HepG2 (cell line): ENCODE data around the gene TTBK1. TPM values are rescaled to one million over a fixed set of nuclear protein-coding genes. Genes with fewer than 3 reads are reported as not detected.

Source experiments
- ARNTL ChIP-seq: sonication (generic); formaldehyde crosslinking; IDR thresholded peaks from 2 replicates; pipeline ENCODE4 v1.4.0; 2020; ENCODE audit warnings: mild to moderate bottlenecking, missing genetic modification reagents
- BORCS8-MEF2B ChIP-seq: sonication (generic); formaldehyde crosslinking; IDR thresholded peaks from 2 replicates; pipeline ENCODE4 v1.8.0; 2022; ENCODE audit warnings: mild to moderate bottlenecking, missing genetic modification reagents
- FOXK1 ChIP-seq: sonication (generic); formaldehyde crosslinking; IDR thresholded peaks from 2 replicates; pipeline ENCODE4 v1.4.0; 2020; ENCODE audit warnings: low read depth, missing genetic modification reagents, borderline replicate concordance
- HMGXB4 ChIP-seq, 2 experiments: sonication (generic) in 1 of 2; formaldehyde crosslinking in 1 of 2; IDR thresholded peaks; 2 replicates each; pipeline versions ENCODE4 v1.4.0 to v1.6.1; 2018 to 2020; ENCODE audit warnings: missing genetic modification reagents in 2 of 2, borderline replicate concordance in 1 of 2, low read depth in 1 of 2, mild to moderate bottlenecking in 1 of 2, missing biosample characterization in 1 of 2
- HOXA5 ChIP-seq: sonication (generic); formaldehyde crosslinking; IDR thresholded peaks from 2 replicates; pipeline ENCODE4 v1.4.0; 2020; ENCODE audit warnings: missing genetic modification reagents
- RAD51 ChIP-seq: fragments of 450-650 bp; IDR thresholded peaks from 2 replicates; pipeline ENCODE4 v1.6.1; 2016; ENCODE audit warnings: borderline replicate concordance
- SAFB2 ChIP-seq: sonication (generic); formaldehyde crosslinking; IDR thresholded peaks from 2 replicates; pipeline ENCODE4 v1.5.1; 2020; ENCODE audit warnings: missing genetic modification reagents, low read depth, mild to moderate bottlenecking, borderline replicate concordance
- SP4 ChIP-seq: sonication (generic); formaldehyde crosslinking; IDR thresholded peaks from 2 replicates; pipeline ENCODE4 v1.8.1; 2023; ENCODE audit warnings: mild to moderate bottlenecking, missing genetic modification reagents
- TBP ChIP-seq: sonication (generic); formaldehyde crosslinking; IDR thresholded peaks from 2 replicates; pipeline ENCODE4 v1.5.0; 2020; ENCODE audit warnings: missing genetic modification reagents
- ZIK1 ChIP-seq: sonication (generic); formaldehyde crosslinking; IDR thresholded peaks from 2 replicates; pipeline ENCODE4 v1.5.0; 2020; ENCODE audit warnings: mild to moderate bottlenecking, low read depth, missing genetic modification reagents, borderline replicate concordance
- ZNF501 ChIP-seq: sonication (generic); formaldehyde crosslinking; IDR thresholded peaks from 2 replicates; pipeline ENCODE4 v1.5.1; 2020; ENCODE audit warnings: mild to moderate bottlenecking, moderate library complexity, missing genetic modification reagents
- ZNF513 ChIP-seq: sonication (generic); formaldehyde crosslinking; conservative IDR thresholded peaks from 2 replicates; pipeline ENCODE4 v1.5.0; 2020; ENCODE audit warnings: missing genetic modification reagents
- ZNF547 ChIP-seq: sonication (generic); formaldehyde crosslinking; IDR thresholded peaks from 2 replicates; pipeline ENCODE4 v1.5.1; 2020; ENCODE audit warnings: mild to moderate bottlenecking, missing genetic modification reagents
- ZNF549 ChIP-seq: sonication (generic); formaldehyde crosslinking; IDR thresholded peaks from 2 replicates; pipeline ENCODE4 v1.5.0; 2020; ENCODE audit warnings: missing genetic modification reagents
- ZNF879 ChIP-seq: sonication (generic); formaldehyde crosslinking; IDR thresholded peaks from 2 replicates; pipeline ENCODE4 v1.8.1; 2023; ENCODE audit warnings: missing genetic modification reagents
- ZSCAN22 ChIP-seq: sonication (generic); formaldehyde crosslinking; IDR thresholded peaks from 2 replicates; pipeline ENCODE4 v1.4.0; 2020; ENCODE audit warnings: mild to moderate bottlenecking, missing genetic modification reagents
- polyA plus RNA-seq, 8 experiments: library from polyadenylated mRNA; depleted of rRNA in 3 of 8; stranded (reverse) in 7 of 8; unstranded in 1 of 8; fragments of >200 nt; fragmentation: Illumina TruSeq in 4 of 8; extraction: Trizol in 4 of 8; gene quantifications; 2 replicates each; pipeline versions ENCODE4 v1.2.1 to v1.2.3, GENCODE V29; 2011 to 2016; ENCODE audit warnings: low read depth in 4 of 8, missing spikeins in 1 of 8, mixed read lengths in 1 of 8; ENCODE audit not compliant: insufficient read depth in 1 of 8
- total RNA-seq, 5 experiments: library from RNA; depleted of rRNA; stranded (reverse); fragments of >200 nt; fragmentation: Illumina TruSeq; extraction: Trizol; gene quantifications; 2 replicates each; pipeline ENCODE4 v1.2.3, GENCODE V29; 2016; ENCODE audit warnings: low read depth in 1 of 5
- TF ChIP-seq, protein P1 (sequence below): sonication (generic); formaldehyde crosslinking; IDR thresholded peaks from 2 replicates; pipeline ENCODE4 v1.4.0; 2020; ENCODE audit warnings: missing genetic modification reagents
- TF ChIP-seq, protein P2 (sequence below): sonication (generic); formaldehyde crosslinking; IDR thresholded peaks from 2 replicates; pipeline ENCODE4 v1.5.1; 2020; ENCODE audit warnings: missing genetic modification reagents, mild to moderate bottlenecking, borderline replicate concordance

TTBK1 gene
- total and polyA plus RNA-seq, 2 of the 13 experiments (the other 11 are each of a cell fraction or from before 2014, with no cell fraction given): 0.24 to 0.33 TPM

DNA sequence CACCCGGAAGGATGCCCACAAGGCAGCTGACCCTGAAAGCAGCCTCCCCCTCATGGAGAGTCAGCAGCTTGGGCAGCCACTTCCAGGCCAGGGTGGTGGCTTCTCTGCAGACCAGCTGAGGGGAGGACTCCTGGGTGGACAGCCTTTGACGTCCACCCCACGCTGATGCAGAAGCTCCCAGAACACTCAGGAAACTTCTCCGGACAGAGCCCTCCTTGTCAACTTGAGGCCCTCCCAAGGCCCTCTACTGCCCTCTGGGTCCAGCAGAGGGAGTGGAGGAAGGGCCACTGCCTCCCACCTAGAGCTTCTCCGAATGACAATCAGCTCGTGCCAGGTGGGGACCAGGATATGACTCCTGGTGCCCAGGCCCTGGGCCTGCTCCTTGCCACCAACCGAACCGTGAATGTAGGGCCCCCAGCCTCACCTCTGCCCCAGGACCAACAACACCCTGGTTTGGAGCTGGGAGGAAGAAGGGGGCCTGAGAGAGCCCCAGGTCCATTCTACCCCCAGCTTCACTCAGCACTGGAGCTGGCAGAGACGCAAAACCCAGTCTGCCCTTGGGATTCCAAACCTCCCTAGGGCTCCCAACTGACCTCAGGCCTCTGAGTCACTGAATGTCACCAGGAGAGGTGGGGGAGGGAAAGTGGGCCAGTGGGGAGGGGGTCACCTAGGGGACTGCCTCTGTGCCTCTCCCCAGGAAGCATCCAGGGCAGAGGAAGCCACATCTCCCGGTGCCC is 43.9 kb downstream of the TTBK1 start (continued):
- TF ChIP-seq, protein P1, sequence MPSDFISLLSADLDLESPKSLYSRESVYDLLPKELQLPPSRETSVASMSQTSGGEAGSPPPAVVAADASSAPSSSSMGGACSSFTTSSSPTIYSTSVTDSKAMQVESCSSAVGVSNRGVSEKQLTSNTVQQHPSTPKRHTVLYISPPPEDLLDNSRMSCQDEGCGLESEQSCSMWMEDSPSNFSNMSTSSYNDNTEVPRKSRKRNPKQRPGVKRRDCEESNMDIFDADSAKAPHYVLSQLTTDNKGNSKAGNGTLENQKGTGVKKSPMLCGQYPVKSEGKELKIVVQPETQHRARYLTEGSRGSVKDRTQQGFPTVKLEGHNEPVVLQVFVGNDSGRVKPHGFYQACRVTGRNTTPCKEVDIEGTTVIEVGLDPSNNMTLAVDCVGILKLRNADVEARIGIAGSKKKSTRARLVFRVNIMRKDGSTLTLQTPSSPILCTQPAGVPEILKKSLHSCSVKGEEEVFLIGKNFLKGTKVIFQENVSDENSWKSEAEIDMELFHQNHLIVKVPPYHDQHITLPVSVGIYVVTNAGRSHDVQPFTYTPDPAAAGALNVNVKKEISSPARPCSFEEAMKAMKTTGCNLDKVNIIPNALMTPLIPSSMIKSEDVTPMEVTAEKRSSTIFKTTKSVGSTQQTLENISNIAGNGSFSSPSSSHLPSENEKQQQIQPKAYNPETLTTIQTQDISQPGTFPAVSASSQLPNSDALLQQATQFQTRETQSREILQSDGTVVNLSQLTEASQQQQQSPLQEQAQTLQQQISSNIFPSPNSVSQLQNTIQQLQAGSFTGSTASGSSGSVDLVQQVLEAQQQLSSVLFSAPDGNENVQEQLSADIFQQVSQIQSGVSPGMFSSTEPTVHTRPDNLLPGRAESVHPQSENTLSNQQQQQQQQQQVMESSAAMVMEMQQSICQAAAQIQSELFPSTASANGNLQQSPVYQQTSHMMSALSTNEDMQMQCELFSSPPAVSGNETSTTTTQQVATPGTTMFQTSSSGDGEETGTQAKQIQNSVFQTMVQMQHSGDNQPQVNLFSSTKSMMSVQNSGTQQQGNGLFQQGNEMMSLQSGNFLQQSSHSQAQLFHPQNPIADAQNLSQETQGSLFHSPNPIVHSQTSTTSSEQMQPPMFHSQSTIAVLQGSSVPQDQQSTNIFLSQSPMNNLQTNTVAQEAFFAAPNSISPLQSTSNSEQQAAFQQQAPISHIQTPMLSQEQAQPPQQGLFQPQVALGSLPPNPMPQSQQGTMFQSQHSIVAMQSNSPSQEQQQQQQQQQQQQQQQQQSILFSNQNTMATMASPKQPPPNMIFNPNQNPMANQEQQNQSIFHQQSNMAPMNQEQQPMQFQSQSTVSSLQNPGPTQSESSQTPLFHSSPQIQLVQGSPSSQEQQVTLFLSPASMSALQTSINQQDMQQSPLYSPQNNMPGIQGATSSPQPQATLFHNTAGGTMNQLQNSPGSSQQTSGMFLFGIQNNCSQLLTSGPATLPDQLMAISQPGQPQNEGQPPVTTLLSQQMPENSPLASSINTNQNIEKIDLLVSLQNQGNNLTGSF (CRISPR knock-in tag): no peak
- TF ChIP-seq ZNF549 (CRISPR knock-in tag): no peak
- no peak; the same call in 1 of the 2 replicates for TF ChIP-seq SAFB2 (CRISPR knock-in tag)
- TF ChIP-seq SP4 (CRISPR knock-in tag): peak; percentile 61; the same call in 1 of the 2 replicates
- peak; percentile 47; the same call in 1 of the 2 replicates for TF ChIP-seq BORCS8-MEF2B
- no peak for TF ChIP-seq ARNTL (CRISPR knock-in tag)
- peak; percentile 77; the same call in 1 of the 2 replicates for TF ChIP-seq ZNF547 (CRISPR knock-in tag)
- TF ChIP-seq ZNF879 (CRISPR knock-in tag): no peak
- no peak for TF ChIP-seq ZSCAN22 (CRISPR knock-in tag)
- no peak for TF ChIP-seq RAD51
- TF ChIP-seq, protein P2, sequence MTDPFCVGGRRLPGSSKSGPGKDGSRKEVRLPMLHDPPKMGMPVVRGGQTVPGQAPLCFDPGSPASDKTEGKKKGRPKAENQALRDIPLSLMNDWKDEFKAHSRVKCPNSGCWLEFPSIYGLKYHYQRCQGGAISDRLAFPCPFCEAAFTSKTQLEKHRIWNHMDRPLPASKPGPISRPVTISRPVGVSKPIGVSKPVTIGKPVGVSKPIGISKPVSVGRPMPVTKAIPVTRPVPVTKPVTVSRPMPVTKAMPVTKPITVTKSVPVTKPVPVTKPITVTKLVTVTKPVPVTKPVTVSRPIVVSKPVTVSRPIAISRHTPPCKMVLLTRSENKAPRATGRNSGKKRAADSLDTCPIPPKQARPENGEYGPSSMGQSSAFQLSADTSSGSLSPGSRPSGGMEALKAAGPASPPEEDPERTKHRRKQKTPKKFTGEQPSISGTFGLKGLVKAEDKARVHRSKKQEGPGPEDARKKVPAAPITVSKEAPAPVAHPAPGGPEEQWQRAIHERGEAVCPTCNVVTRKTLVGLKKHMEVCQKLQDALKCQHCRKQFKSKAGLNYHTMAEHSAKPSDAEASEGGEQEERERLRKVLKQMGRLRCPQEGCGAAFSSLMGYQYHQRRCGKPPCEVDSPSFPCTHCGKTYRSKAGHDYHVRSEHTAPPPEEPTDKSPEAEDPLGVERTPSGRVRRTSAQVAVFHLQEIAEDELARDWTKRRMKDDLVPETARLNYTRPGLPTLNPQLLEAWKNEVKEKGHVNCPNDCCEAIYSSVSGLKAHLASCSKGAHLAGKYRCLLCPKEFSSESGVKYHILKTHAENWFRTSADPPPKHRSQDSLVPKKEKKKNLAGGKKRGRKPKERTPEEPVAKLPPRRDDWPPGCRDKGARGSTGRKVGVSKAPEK (CRISPR knock-in tag): no peak
- TF ChIP-seq ZIK1: no peak
- no peak for TF ChIP-seq TBP (CRISPR knock-in tag)
- TF ChIP-seq ZNF513 (CRISPR knock-in tag): no peak
- TF ChIP-seq HOXA5 (CRISPR knock-in tag): no peak
- TF ChIP-seq ZNF501 (CRISPR knock-in tag): no peak
- peak in 1 of 2 experiments; percentile 40; a peak in 1 of 4 replicates for TF ChIP-seq HMGXB4 (CRISPR knock-in tag; IDR thresholded peaks at IDR 0.05; ENCODE audit: borderline replicate concordance in 1 of 2, low read depth in 1 of 2)
- no peak for TF ChIP-seq FOXK1 (CRISPR knock-in tag)
